Measurements from ENCODE around the gene SEMA4D. TPM values are rescaled to one million over a fixed set of nuclear protein-coding genes. Genes with fewer than 3 reads are reported as not detected.

The SEMA4D gene
- polyA plus RNA-seq, 1 experiment = 0.50 TPM

DNA sequence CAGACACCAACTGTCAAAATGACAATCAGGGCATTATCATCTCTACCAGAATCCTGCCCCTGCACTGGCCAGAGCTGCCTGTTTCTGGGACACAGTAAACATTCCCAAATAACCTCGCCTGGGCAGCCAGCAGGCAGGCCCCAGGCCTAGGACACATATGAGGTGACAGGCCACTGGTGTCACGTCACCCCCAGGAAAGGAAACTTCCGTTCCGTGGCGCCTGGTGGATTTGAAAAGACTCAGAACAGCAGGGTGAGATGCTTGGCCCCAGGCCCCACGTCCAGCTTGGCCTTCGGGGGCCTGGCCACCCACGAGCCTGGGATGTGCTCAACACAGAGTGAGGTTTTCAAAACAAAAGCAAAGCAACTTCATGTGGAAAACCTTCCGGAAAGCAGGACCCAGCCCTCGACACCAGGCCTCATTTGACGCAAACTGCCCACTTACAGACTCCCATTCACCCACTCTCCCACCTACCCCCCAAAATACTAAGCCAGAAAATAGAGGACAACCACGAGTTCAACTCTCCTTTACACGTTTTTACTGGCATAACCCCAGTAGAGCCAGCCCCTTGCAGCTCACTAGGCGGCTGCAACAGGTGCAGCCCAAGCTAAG is 1.2 kb downstream of the SEMA4D start:
- ChIA-PET POLR2A (no interaction called here), CTCF (no interaction called here)
- H3K4me3 ChIP-seq (ENCODE audit: low read depth, low read length) = peak overlapping the region; percentile 54

DNA sequence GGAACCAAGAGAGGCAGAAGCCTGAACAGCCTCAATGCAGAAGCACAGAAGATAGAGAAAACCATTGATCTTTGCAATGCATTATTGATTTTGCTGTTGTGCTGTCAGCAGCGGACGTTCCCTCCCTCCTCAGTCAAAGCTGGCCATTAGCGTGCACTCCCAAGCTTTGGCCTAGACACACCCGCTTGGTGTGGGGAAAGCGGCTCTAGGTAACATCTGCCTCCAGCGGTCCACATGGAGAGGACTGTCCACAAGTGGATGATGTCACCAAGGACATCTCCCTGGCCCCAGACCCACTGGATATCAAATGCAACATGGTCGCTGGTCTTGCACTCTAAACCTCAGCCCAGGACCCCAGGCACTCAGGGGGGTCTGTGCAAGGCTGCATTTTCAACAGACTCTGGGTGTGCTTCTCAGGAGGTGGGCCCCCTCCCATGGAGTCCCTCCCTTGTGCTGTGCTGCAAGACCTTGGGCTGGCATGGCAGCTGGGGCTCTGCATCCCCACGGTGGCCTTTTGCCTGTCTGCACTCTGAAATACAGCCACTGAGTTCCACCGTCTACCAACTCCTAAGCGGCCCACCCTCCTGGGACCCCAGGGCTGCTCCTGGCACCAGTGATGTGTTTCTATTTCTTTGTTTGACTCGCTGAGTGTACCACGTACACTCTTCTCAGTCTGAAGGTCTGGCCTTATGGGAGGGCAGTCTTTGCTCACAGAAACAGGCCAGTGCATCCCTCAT is 1.9 kb downstream of the SEMA4D start:
- ChIA-PET POLR2A (no interaction called here), CTCF (no interaction called here)
- Histone ChIP-seq H3K4me3 (ENCODE audit: low read depth, low read length) (no peak overlapping the region), H3K27me3 (ENCODE audit: control insufficient read depth, insufficient read depth, low read length) (peaks cover 4% of the 10 kb centered on the region), H3K36me3 (ENCODE audit: control insufficient read depth, insufficient read depth, low read length) (no peaks in the 10 kb centered on the region)
- DNase-seq (ENCODE audit: low read depth) = no peak
- TF ChIP-seq, protein P1, sequence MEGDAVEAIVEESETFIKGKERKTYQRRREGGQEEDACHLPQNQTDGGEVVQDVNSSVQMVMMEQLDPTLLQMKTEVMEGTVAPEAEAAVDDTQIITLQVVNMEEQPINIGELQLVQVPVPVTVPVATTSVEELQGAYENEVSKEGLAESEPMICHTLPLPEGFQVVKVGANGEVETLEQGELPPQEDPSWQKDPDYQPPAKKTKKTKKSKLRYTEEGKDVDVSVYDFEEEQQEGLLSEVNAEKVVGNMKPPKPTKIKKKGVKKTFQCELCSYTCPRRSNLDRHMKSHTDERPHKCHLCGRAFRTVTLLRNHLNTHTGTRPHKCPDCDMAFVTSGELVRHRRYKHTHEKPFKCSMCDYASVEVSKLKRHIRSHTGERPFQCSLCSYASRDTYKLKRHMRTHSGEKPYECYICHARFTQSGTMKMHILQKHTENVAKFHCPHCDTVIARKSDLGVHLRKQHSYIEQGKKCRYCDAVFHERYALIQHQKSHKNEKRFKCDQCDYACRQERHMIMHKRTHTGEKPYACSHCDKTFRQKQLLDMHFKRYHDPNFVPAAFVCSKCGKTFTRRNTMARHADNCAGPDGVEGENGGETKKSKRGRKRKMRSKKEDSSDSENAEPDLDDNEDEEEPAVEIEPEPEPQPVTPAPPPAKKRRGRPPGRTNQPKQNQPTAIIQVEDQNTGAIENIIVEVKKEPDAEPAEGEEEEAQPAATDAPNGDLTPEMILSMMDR (IDR thresholded peaks at IDR 0.05; ENCODE audit: insufficient read depth, low read depth, low read length) = no peak

More for the DNA sequence above, 1.2 kb downstream of the SEMA4D start:
- DNase-seq (ENCODE audit: low read depth) = no peak
- peaks cover 4% of the 10 kb centered on the region for H3K27me3 ChIP-seq (ENCODE audit: control insufficient read depth, insufficient read depth, low read length)
- TF ChIP-seq, protein P1 (IDR thresholded peaks at IDR 0.05; ENCODE audit: insufficient read depth, low read depth, low read length) = no peak
- no peaks in the 10 kb centered on the region for H3K36me3 ChIP-seq (ENCODE audit: control insufficient read depth, insufficient read depth, low read length)

DNA sequence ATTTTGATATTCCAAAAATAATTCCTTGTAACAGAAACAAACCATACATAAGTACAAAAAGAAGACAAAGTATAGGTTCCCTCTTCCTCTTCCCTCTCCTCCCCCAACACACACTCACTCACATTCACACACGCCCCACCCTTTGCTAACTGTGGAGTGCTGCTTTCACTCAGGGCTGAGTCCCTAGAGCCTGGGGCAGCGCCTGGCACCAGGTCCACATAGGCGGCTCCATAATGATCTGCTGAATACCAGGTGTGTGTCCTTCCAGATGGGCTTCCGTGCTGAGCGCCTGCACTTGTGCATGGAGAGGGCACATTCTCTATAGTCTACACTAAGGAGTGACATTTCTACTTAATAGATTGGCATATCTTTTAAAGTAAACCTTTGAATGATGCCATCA is 3.7 kb downstream of the SEMA4D start:
- no peaks in the 10 kb centered on the region for H3K36me3 ChIP-seq (ENCODE audit: control insufficient read depth, insufficient read depth, low read length)
- CTCF ChIA-PET = no interaction called here
- H3K4me3 ChIP-seq (ENCODE audit: low read depth, low read length) = no peak overlapping the region
- TF ChIP-seq, protein P1 (IDR thresholded peaks at IDR 0.05; ENCODE audit: insufficient read depth, low read depth, low read length) = no peak
- POLR2A ChIA-PET = no interaction called here
- no peak for DNase-seq (ENCODE audit: low read depth)
- H3K27me3 ChIP-seq (ENCODE audit: control insufficient read depth, insufficient read depth, low read length) = peaks cover 4% of the 10 kb centered on the region

DNA sequence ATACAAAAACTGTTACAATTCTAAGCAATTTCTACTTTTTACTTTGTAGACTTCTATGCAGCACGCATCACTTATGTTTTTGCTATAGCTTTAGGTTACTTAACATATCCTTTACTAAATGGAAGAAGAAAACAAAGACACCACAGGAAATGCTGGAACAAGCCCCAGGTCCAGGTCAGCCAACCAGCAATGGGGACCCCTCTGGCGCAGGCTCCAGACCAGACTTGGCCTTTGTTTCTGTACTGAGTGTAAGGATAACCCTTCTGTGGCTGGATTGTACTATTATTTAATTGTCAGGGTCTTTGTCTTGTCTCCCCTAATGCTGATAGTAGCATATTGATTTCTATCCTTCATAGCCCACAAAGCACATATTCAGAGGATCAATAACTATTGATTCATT is 4.2 kb downstream of the SEMA4D start:
- CTCF ChIA-PET = no interaction called here
- DNase-seq (ENCODE audit: low read depth) = no peak
- POLR2A ChIA-PET = no interaction called here
- TF ChIP-seq, protein P1 (IDR thresholded peaks at IDR 0.05; ENCODE audit: insufficient read depth, low read depth, low read length) = no peak
- Histone ChIP-seq H3K4me3 (ENCODE audit: low read depth, low read length) (no peak overlapping the region), H3K27me3 (ENCODE audit: control insufficient read depth, insufficient read depth, low read length) (peaks cover 4% of the 10 kb centered on the region), H3K36me3 (ENCODE audit: control insufficient read depth, insufficient read depth, low read length) (no peaks in the 10 kb centered on the region)

DNA sequence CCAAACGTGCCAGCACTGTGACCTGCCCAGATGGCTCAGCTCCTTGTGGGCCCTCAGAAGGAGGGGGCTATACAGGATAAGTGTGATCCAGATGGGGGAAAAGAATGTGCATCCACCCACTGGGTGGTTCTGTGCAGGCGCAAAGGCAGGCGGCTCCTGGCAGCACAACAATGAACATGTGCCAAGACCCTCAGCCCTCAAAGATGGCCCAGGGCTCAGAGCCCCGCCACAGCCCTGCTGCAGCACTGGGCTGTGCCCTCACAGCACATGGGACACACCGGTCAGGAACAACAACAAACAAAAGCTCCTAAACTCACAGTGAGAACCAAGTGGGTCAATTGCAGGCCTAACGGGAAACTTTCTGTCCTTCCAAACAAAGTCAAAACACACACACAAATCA is 4.7 kb downstream of the SEMA4D start:
- ChIA-PET CTCF (no interaction called here), POLR2A (no interaction called here)
- Histone ChIP-seq H3K27me3 (ENCODE audit: control insufficient read depth, insufficient read depth, low read length) (peaks cover 4% of the 10 kb centered on the region), H3K36me3 (ENCODE audit: control insufficient read depth, insufficient read depth, low read length) (no peaks in the 10 kb centered on the region), H3K4me3 (ENCODE audit: low read depth, low read length) (no peak overlapping the region)
- TF ChIP-seq, protein P1 (IDR thresholded peaks at IDR 0.05; ENCODE audit: insufficient read depth, low read depth, low read length) = no peak
- DNase-seq (ENCODE audit: low read depth) = no peak

All from BJ (cell line).